Measurements from ENCODE around the gene KCTD7. TPM values are rescaled to one million over a fixed set of nuclear protein-coding genes. Genes with fewer than 3 reads are reported as not detected.
A peak's percentile ranks its signal among the peaks of the same experiment; 100 is the strongest.

KCTD7 gene
- total and polyA plus RNA-seq, 2 of the 13 experiments (the other 11 are each of a cell fraction or from before 2014, with no cell fraction given): 7.3 to 13.5 TPM

DNA sequence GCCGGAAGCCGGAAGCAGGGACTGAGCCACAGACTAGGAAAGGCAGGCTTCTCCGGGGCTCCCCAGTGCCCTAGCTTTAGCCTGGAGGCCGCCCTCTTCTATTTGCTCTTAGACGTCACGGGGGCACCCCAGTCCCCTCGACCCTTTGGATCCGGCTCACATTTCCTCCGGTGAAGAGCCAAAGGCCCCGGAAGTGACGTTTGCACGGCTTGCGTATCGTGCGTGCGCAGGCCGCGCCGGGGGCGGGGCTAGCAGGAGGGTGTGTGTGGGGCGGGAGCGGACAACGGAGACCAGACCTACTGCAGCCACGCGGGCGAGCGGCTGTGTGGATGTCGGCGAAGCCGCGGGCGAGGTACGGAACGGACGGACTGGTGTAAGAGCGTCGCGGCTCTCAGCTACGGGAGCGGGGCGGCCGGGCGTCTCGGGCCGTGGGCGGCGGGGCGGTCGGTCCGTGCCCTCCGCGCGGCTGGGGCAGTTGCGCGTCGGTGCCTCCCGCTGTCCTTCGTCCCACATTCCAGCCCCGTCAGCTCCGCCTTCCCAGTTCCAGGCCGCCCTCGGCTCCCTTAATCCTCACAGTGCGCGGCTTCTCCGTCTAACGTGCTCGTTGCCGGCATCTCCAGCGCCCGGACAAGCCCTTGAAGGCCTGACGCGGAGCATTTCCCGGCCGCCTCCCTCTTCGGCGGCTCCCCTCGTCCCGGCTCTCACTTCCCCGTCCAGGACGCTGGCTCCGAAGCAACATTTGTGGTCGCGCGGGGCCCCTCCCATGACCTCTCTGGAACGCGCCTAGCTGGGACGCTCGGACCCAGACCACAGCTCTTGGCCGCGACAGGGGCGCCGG lies 25.8 kb downstream of the KCTD7 start (continued):
- TF ChIP-seq, protein P1, sequence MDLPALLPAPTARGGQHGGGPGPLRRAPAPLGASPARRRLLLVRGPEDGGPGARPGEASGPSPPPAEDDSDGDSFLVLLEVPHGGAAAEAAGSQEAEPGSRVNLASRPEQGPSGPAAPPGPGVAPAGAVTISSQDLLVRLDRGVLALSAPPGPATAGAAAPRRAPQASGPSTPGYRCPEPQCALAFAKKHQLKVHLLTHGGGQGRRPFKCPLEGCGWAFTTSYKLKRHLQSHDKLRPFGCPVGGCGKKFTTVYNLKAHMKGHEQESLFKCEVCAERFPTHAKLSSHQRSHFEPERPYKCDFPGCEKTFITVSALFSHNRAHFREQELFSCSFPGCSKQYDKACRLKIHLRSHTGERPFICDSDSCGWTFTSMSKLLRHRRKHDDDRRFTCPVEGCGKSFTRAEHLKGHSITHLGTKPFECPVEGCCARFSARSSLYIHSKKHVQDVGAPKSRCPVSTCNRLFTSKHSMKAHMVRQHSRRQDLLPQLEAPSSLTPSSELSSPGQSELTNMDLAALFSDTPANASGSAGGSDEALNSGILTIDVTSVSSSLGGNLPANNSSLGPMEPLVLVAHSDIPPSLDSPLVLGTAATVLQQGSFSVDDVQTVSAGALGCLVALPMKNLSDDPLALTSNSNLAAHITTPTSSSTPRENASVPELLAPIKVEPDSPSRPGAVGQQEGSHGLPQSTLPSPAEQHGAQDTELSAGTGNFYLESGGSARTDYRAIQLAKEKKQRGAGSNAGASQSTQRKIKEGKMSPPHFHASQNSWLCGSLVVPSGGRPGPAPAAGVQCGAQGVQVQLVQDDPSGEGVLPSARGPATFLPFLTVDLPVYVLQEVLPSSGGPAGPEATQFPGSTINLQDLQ (CRISPR knock-in tag; IDR thresholded peaks at IDR 0.05): no peak
- TF ChIP-seq ZNF501 (CRISPR knock-in tag; IDR thresholded peaks at IDR 0.05): peak; percentile 63; the same call in 1 of the 2 replicates
- TF ChIP-seq, protein P2, sequence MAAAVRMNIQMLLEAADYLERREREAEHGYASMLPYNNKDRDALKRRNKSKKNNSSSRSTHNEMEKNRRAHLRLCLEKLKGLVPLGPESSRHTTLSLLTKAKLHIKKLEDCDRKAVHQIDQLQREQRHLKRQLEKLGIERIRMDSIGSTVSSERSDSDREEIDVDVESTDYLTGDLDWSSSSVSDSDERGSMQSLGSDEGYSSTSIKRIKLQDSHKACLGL (CRISPR knock-in tag; IDR thresholded peaks at IDR 0.05): 0 out of 2 replicates have a peak, but pooled peaks have one; percentile 64
- TF ChIP-seq, protein P3, sequence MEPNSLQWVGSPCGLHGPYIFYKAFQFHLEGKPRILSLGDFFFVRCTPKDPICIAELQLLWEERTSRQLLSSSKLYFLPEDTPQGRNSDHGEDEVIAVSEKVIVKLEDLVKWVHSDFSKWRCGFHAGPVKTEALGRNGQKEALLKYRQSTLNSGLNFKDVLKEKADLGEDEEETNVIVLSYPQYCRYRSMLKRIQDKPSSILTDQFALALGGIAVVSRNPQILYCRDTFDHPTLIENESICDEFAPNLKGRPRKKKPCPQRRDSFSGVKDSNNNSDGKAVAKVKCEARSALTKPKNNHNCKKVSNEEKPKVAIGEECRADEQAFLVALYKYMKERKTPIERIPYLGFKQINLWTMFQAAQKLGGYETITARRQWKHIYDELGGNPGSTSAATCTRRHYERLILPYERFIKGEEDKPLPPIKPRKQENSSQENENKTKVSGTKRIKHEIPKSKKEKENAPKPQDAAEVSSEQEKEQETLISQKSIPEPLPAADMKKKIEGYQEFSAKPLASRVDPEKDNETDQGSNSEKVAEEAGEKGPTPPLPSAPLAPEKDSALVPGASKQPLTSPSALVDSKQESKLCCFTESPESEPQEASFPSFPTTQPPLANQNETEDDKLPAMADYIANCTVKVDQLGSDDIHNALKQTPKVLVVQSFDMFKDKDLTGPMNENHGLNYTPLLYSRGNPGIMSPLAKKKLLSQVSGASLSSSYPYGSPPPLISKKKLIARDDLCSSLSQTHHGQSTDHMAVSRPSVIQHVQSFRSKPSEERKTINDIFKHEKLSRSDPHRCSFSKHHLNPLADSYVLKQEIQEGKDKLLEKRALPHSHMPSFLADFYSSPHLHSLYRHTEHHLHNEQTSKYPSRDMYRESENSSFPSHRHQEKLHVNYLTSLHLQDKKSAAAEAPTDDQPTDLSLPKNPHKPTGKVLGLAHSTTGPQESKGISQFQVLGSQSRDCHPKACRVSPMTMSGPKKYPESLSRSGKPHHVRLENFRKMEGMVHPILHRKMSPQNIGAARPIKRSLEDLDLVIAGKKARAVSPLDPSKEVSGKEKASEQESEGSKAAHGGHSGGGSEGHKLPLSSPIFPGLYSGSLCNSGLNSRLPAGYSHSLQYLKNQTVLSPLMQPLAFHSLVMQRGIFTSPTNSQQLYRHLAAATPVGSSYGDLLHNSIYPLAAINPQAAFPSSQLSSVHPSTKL (CRISPR knock-in tag; IDR thresholded peaks at IDR 0.05): peak; percentile 75
- TF ChIP-seq FOXJ3 (CRISPR knock-in tag; IDR thresholded peaks at IDR 0.05; ENCODE audit: borderline replicate concordance): peak; percentile 40; the same call in 1 of the 2 replicates
- no peak; the same call in none of the 2 replicates for TF ChIP-seq ZNF891 (CRISPR knock-in tag; IDR thresholded peaks at IDR 0.05)
- TF ChIP-seq, protein P4, sequence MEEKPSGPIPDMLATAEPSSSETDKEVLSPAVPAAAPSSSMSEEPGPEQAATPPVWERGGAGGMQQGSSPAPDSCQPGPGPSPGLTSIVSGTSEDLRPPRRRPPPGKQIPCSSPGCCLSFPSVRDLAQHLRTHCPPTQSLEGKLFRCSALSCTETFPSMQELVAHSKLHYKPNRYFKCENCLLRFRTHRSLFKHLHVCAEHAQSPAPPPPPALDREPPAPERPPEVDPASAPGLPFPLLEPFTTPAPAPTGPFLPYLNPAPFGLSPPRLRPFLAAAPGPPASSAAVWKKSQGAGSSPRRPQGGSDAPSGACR (CRISPR knock-in tag; IDR thresholded peaks at IDR 0.05): peak; percentile 41; the same call in 1 of the 2 replicates
- no peak for TF ChIP-seq TCF12 (IDR thresholded peaks at IDR 0.05)
- 0 out of 2 replicates have a peak, but pooled peaks have one; percentile 63 for TF ChIP-seq TCF12 (CRISPR knock-in tag; IDR thresholded peaks at IDR 0.05)
- TF ChIP-seq, protein P5, sequence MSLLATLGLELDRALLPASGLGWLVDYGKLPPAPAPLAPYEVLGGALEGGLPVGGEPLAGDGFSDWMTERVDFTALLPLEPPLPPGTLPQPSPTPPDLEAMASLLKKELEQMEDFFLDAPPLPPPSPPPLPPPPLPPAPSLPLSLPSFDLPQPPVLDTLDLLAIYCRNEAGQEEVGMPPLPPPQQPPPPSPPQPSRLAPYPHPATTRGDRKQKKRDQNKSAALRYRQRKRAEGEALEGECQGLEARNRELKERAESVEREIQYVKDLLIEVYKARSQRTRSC (CRISPR knock-in tag; IDR thresholded peaks at IDR 0.05; ENCODE audit: low read depth): peak; percentile 98
- TF ChIP-seq ZNF776 (CRISPR knock-in tag; IDR thresholded peaks at IDR 0.05): peak; percentile 71
- no peak for TF ChIP-seq ZNF550 (CRISPR knock-in tag; IDR thresholded peaks at IDR 0.05; ENCODE audit: borderline replicate concordance)
- peak; percentile 91 for TF ChIP-seq GATAD1 (CRISPR knock-in tag; IDR thresholded peaks at IDR 0.05)
- TF ChIP-seq, protein P6, sequence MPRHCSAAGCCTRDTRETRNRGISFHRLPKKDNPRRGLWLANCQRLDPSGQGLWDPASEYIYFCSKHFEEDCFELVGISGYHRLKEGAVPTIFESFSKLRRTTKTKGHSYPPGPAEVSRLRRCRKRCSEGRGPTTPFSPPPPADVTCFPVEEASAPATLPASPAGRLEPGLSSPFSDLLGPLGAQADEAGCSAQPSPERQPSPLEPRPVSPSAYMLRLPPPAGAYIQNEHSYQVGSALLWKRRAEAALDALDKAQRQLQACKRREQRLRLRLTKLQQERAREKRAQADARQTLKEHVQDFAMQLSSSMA (CRISPR knock-in tag; IDR thresholded peaks at IDR 0.05): no peak
- peak; percentile 95 to 98 for TF ChIP-seq POLR2A (IDR thresholded peaks at IDR 0.05; ENCODE audit: insufficient read depth in 1 of 2, low read depth in 2 of 2, low read length in 2 of 2)
- TF ChIP-seq DNMT1 (CRISPR knock-in tag; IDR thresholded peaks at IDR 0.05): no peak
- TF ChIP-seq, protein P7, sequence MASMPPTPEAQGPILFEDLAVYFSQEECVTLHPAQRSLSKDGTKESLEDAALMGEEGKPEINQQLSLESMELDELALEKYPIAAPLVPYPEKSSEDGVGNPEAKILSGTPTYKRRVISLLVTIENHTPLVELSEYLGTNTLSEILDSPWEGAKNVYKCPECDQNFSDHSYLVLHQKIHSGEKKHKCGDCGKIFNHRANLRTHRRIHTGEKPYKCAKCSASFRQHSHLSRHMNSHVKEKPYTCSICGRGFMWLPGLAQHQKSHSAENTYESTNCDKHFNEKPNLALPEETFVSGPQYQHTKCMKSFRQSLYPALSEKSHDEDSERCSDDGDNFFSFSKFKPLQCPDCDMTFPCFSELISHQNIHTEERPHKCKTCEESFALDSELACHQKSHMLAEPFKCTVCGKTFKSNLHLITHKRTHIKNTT (CRISPR knock-in tag; IDR thresholded peaks at IDR 0.05): no peak
- peak; percentile 57; the same call in 1 of the 2 replicates for TF ChIP-seq SNAPC2 (CRISPR knock-in tag; IDR thresholded peaks at IDR 0.05)

Data from HepG2 (cell line).